ENCODE measurements around the gene DNPEP.
"Not testable (repeated sequence)": the region's sequence is repeated elsewhere in the genome, so short reads cannot be mapped to it uniquely, and the experiment has no call there.

DNPEP gene

GRCh38 chr2:219419012-219419324 lies 31.3 kb upstream of the DNPEP start:
- no peak for DNase-seq

DNA sequence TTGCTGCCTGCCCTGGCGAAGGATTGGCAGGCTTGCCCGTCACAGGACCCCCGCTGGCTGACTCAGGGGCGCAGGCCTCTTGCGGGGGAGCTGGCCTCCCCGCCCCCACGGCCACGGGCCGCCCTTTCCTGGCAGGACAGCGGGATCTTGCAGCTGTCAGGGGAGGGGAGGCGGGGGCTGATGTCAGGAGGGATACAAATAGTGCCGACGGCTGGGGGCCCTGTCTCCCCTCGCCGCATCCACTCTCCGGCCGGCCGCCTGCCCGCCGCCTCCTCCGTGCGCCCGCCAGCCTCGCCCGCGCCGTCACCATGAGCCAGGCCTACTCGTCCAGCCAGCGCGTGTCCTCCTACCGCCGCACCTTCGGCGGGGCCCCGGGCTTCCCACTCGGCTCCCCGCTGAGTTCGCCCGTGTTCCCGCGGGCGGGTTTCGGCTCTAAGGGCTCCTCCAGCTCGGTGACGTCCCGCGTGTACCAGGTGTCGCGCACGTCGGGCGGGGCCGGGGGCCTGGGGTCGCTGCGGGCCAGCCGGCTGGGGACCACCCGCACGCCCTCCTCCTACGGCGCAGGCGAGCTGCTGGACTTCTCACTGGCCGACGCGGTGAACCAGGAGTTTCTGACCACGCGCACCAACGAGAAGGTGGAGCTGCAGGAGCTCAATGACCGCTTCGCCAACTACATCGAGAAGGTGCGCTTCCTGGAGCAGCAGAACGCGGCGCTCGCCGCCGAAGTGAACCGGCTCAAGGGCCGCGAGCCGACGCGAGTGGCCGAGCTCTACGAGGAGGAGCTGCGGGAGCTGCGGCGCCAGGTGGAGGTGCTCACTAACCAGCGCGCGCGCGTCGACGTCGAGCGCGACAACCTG lies 30.7 kb upstream of the DNPEP start, which contains the start of gene DES:
TSS of gene DES (plus strand) at position 223 of the 857 bp plus-strand sequence. CDS start at position 309, 86 bp downstream.
- no peak for DNase-seq

- no peak for DNase-seq
These were observed 29.7 kb upstream of the DNPEP start for GRCh38 chr2:219417374-219417773.

- no peak for DNase-seq
These were observed 29.2 kb upstream of the DNPEP start for GRCh38 chr2:219416938-219417337.

GRCh38 chr2:219416235-219416602 lies 28.5 kb upstream of the DNPEP start:
- no peak for DNase-seq

- no peak for DNase-seq
These were observed 28.0 kb upstream of the DNPEP start for GRCh38 chr2:219415580-219416234.

DNA sequence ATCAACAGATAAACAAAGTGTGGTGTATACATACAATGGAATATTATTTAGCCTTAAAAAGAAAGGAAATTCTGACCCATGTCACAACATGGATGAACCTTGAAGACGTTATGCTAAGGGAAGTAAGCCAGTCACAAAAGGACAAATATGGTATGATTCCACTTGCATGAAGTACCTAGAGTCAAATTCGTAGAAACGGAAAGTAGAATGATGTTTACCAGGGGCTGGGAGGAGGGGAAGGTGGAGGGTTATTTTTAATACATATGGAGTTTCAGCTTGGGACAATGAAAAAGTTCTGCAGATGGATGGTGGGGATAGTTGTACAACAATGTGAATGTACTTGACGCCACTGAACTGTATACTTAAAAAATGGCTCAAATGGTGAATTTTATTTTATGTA lies 27.1 kb upstream of the DNPEP start:
- DNase-seq, result no peak

GRCh38 chr2:219410390-219410789 lies 22.7 kb upstream of the DNPEP start:
- no peak for DNase-seq

- no peak for DNase-seq
These were observed 21.9 kb upstream of the DNPEP start for GRCh38 chr2:219409619-219410018.

DNA sequence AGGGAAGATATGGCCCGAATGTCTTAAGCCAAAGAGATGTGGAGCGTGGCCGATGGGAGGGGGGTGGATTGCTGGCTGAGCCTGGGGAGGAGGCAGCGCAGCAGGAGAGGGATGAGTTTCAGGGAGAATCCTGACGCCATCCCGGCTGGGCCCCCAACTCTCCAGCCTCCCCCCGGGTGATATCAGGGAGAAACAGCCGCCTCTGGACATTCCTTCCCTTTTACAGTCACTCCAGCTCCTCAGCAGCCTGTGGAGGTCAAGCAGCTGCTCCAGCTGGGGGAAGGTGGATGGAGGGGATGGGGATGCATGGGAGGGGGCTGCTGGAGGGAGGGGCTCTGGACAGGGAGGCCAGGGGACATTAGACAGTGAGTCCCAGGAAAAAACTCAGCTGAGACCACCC lies 20.9 kb upstream of the DNPEP start:
- DNase-seq, result no peak

DNA sequence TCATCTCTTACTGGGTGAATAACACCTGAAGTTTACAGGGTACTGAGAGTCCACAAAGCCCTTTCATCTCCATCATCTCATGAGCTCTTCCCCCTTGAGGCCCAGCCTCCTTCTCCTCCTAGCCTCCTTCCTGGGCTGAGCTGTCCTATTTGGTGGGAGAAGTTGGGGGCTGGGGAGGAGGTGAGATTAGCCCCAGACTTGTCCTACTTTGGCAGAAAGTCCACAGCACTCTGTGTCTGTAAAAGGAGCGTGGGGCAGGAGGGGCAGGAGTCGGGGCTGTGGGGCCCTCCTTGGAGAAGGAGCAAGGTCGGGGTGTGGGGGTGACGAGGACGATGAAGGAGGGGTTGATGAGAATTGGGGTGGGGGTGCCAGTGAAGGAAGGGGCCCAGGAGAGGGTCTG lies 20.5 kb upstream of the DNPEP start:
- no peak for DNase-seq

DNA sequence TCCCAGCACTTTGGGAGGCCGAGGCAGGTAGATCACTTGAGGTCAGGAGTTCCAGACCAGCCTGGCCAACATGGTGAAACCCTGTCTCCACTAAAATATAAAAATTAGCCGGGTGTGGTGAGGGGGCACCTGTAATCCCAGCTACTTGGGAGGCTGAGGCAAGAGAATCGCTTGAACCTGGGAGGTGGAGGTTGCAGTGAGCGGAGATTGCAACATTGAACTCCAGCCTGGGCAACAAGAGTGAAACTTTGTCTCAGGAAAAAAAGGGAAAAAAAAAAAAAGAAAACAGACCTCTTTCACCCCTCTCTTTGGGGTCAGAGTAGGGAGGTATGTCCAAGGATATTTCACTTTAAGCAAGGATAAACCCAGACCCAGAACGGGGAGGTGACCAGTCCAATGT lies 19.6 kb upstream of the DNPEP start:
- DNase-seq, result not testable (repeated sequence)

DNA sequence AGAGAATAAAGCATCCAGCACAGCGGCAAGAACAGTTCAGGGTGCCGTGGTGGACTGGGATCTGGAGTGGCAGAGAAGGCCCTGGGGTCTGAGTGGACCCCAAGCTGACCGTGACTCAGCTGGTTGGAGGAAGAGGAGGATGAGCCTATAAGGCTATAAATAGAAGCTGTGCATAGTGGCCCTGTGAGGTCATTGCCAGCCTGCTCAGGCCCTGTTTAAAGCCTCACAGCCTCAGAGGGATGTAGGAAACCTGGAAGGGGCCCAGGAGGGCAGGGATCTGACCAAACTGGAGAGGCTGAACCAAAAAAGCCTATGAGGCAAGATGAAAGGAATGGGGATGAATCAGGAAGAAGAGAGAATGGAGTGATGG lies 19.1 kb upstream of the DNPEP start:
- no peak for DNase-seq

GRCh38 chr2:219405958-219406860 lies 18.5 kb upstream of the DNPEP start:
- DNase-seq, result no peak

DNA sequence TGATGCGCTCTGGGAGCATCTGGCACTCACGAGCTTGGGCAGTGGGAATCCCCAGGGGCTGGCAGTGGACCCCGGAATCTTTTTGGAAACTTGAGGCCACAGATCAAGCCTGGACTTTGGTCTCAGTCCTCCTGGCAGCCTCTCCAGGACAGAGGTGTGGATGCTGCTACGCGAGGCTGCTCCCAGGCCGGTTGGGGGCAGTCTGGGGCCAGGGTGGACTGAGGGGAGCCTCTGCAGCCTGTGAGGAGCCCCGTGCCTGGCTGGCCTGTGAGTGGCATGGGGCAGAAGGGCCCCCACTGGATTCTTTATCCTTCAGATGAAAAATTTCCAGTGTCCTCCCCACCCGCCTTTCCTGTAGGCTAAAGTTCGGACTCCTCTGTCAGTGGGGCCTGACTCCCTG lies 17.7 kb upstream of the DNPEP start:
- DNase-seq, result no peak

DNA sequence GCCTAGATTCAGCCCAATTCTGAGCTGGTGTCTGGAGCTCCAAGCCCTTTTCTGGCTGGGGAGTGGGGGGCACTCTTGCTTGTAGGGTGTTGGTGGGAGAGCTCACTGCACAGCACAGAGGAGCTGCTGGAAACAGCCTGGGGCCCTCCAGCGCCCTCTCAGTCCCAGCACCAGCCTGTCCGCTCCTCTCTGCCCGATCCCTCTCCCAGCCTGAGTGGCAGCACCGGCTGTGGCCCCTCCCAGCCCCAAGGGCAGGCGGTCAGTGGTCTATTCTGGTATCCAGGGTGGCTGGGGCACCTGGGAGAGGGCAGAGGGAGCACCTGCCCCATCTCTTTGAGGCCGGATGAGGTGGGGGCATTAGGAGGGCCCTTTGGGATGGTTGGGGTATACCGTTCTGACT lies 17.2 kb upstream of the DNPEP start:
- no peak for DNase-seq

DNA sequence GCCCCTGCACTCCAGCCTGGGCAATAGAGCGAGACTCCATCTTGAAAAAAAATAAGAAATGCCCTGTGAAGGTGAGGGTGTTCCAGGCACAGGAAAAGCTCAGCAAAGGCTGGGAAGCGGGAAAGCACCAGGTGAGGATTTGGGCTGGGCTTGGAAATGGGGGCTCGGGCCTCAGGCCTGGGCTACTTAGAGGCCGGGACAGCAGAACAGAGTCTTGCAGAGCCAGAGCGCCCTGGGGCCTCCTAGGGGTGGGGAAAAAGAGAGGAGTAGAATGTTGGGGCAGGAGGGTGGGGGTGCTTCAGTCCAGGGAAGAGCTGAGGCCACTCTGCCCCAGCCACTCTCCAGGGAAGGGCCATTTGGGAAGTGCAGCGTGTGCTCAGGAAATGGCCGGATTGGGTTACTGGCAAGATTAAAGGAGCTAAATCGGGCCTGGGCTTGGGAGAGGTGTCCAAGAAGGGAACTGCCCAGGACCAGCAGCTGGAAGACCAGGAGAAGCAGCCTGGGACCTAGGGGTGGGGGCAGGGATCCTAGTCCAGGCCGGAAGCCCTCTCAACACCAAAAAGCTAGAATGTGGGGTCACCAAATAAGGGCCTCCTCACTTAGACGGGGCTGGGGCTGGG lies 16.7 kb upstream of the DNPEP start:
- no peak for DNase-seq

DNA sequence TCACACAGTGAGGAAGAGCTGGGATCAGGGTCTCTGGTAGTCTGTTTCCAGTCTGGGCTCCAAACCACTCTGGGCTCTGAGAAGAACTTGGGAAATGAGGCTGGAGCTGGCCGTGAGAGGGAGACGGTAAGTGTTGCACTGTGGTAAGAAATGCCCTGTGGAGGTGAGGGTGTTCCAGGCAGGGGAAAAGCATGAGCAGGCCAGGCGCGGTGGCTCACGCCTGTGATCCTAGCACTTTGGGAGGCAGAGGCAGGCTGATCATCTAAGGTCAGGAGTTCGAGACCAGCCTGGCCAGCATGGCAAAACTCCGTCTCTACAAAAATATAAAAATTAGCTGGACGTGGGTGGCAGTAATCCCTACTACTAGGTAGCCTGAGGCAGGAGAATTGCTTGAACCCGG lies 16.1 kb upstream of the DNPEP start:
- no peak for DNase-seq

DNA sequence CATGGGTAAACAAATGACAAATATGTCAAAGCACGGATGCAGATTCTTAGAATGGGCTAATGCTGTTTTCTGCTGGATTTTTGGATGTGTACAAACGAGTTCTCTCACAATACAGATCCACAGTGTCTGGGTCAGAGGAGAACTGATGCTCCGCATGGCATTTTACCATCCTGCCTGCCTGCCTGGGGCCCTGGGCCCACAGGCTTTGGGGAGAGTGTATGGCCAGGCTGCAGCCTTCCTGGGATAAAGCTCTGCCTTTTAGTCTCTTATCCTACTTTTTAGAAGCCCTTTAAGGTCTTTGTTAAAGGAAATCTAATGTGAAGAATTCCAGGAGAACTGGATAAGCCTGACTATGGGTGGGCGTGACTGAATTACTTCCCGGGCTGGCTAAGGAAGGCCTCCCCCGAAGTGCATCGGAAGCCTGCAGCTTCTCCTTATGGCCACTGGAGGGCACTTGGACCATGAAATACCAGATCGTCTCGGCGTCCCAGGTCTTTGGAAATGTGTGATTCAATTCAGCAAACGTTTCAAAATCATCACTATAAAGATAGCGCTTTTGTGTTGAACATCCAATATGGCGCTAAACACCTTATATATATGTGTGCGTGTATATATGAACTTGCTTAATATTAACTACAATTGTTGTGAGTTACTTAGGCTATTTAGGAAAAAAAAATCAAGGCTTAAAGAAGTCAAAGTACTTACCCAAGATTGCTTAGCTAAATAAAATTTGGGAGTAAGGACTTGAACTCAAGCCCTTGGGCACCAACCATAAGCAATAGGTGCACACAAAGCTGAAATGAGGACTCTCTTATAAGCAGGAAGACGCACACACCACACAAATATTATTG lies 15.2 kb upstream of the DNPEP start:
- peak; percentile 49 for DNase-seq

- no peak for DNase-seq
These were observed 13.9 kb upstream of the DNPEP start for GRCh38 chr2:219401606-219402005.

GRCh38 chr2:219400562-219400961 lies 12.8 kb upstream of the DNPEP start:
- DNase-seq, result no peak
